Neural cell (in vitro differentiated cells): ENCODE results near the gene RAPGEF4. TPM values are rescaled to one million over a fixed set of nuclear protein-coding genes. Genes with fewer than 3 reads are reported as not detected.

ENCODE experiments used
- H2AFZ ChIP-seq: fragments of 200-600, 300-800 bp; sonication (generic), shearing (Covaris generic); 2 replicates; pipeline ENCODE4 v1.6.0; 2014; ENCODE audit warnings: low read depth, mild to moderate bottlenecking, antibody characterized with exemption, low read length, moderate library complexity
- H3F3A ChIP-seq: fragments of 200-600 bp; shearing (Covaris generic); 2 replicates; pipeline ENCODE4 v1.6.1; 2016; ENCODE audit warnings: mild to moderate bottlenecking, moderate library complexity, mixed read lengths, antibody characterized with exemption, low read length; ENCODE audit not compliant: insufficient read depth, poor library complexity, severe bottlenecking
- H3K27ac ChIP-seq: fragments of 200-600, 300-800 bp; sonication (generic), shearing (Covaris generic); 2 replicates; pipeline ENCODE4 v1.5.1; 2014; ENCODE audit warnings: mild to moderate bottlenecking, low read length, moderate library complexity
- H3K27me3 ChIP-seq: fragments of 300-800, 200-600 bp; sonication (generic), shearing (Covaris generic); 2 replicates; pipeline ENCODE4 v1.6.0; 2014; ENCODE audit warnings: mild to moderate bottlenecking, low read depth, low read length, moderate library complexity; ENCODE audit not compliant: insufficient read depth
- H3K36me3 ChIP-seq: fragments of 300-800, 200-600 bp; sonication (generic), shearing (Covaris generic); 2 replicates; pipeline ENCODE4 v1.5.1; 2014; ENCODE audit warnings: mild to moderate bottlenecking, antibody characterized with exemption, low read length, moderate library complexity; ENCODE audit not compliant: insufficient read depth
- H3K4me2 ChIP-seq: fragments of 300-800, 200-600 bp; sonication (generic), shearing (Covaris generic); 2 replicates; pipeline ENCODE4 v1.6.0; 2014; ENCODE audit warnings: mild to moderate bottlenecking, low read length
- H3K4me3 ChIP-seq: fragments of 300-800, 200-600 bp; sonication (generic), shearing (Covaris generic); 2 replicates; pipeline ENCODE4 v1.5.1; 2014; ENCODE audit warnings: mild to moderate bottlenecking, low read length, moderate library complexity
- H3K79me2 ChIP-seq: fragments of 200-600 bp; shearing (Covaris generic); replicated peaks from 2 replicates; pipeline ENCODE4 v1.6.0; 2014; ENCODE audit warnings: mild to moderate bottlenecking, low read length, moderate library complexity; ENCODE audit not compliant: insufficient read depth
- H3K9ac ChIP-seq: fragments of 300-800, 200-600 bp; sonication (generic), shearing (Covaris generic); 2 replicates; pipeline ENCODE4 v1.6.1; 2016; ENCODE audit warnings: mild to moderate bottlenecking, low read length, mixed read lengths
- H3K9me2 ChIP-seq: fragments of 200-600 bp; shearing (Covaris generic); 2 replicates; pipeline ENCODE4 v1.6.1; 2016; ENCODE audit warnings: mild to moderate bottlenecking, low read length, mixed read lengths; ENCODE audit not compliant: insufficient read depth
- H3K9me3 ChIP-seq: fragments of 200-600, 300-800 bp; sonication (generic), shearing (Covaris generic); 2 replicates; pipeline ENCODE4 v1.6.1; 2016; ENCODE audit warnings: mild to moderate bottlenecking, mixed run types, low read length, moderate library complexity, mixed read lengths
- H4K20me1 ChIP-seq: fragments of 200-600 bp; shearing (Covaris generic); 2 replicates; pipeline ENCODE4 v1.6.1; 2016; ENCODE audit warnings: mild to moderate bottlenecking, mixed run types; ENCODE audit not compliant: insufficient read depth
- EP300 ChIP-seq: fragments of 450-650 bp; conservative IDR thresholded peaks from 2 replicates; pipeline ENCODE4 v1.6.1; 2014; ENCODE audit warnings: antibody characterized with exemption, mild to moderate bottlenecking, moderate library complexity; ENCODE audit not compliant: poor library complexity, severe bottlenecking
- EZH2 ChIP-seq: fragments of 200-600, 300-800 bp; shearing (Covaris generic), sonication (generic); IDR thresholded peaks from 2 replicates; pipeline ENCODE4 v1.6.1; 2014; ENCODE audit warnings: antibody characterized with exemption, low read length, borderline replicate concordance, mild to moderate bottlenecking; ENCODE audit not compliant: insufficient read depth, poor library complexity, severe bottlenecking
- MXI1 ChIP-seq: fragments of 450-650 bp; conservative IDR thresholded peaks from 2 replicates; pipeline ENCODE4 v1.6.1; 2014; ENCODE audit warnings: antibody characterized with exemption, mild to moderate bottlenecking; ENCODE audit not compliant: poor library complexity, severe bottlenecking
- POLR2AphosphoS5 ChIP-seq: IDR thresholded peaks from 2 replicates; pipeline ENCODE4 v1.6.1; 2012
- RAD21 ChIP-seq: fragments of 450-650 bp; conservative IDR thresholded peaks from 2 replicates; pipeline ENCODE4 v1.6.1; 2014; ENCODE audit warnings: antibody characterized with exemption, mild to moderate bottlenecking, moderate library complexity
- SMC3 ChIP-seq: fragments of 450-650 bp; conservative IDR thresholded peaks from 2 replicates; pipeline ENCODE4 v1.6.1; 2014; ENCODE audit warnings: antibody characterized with exemption, mild to moderate bottlenecking, moderate library complexity; ENCODE audit not compliant: poor library complexity
- TAF1 ChIP-seq: IDR thresholded peaks from 2 replicates; pipeline ENCODE4 v1.6.1; 2012; ENCODE audit warnings: low read depth
- polyA plus RNA-seq: library from polyadenylated mRNA; depleted of rRNA; stranded (reverse); fragments of >200 nt; gene quantifications from 2 replicates; pipeline ENCODE4 v1.2.3, GENCODE V29; 2014
- TF ChIP-seq, protein P1 (sequence below): IDR thresholded peaks from 2 replicates; pipeline ENCODE4 v1.6.1; 2012; ENCODE audit warnings: borderline replicate concordance
- TF ChIP-seq, protein P2 (sequence below): fragments of 450-650 bp; IDR thresholded peaks from 2 replicates; pipeline ENCODE4 v1.5.1; 2014; ENCODE audit warnings: antibody characterized with exemption, mild to moderate bottlenecking, moderate library complexity; ENCODE audit not compliant: poor library complexity, severe bottlenecking

Gene RAPGEF4
- polyA plus RNA-seq, 1 donor from 2014 or later, result 10.4 TPM

DNA sequence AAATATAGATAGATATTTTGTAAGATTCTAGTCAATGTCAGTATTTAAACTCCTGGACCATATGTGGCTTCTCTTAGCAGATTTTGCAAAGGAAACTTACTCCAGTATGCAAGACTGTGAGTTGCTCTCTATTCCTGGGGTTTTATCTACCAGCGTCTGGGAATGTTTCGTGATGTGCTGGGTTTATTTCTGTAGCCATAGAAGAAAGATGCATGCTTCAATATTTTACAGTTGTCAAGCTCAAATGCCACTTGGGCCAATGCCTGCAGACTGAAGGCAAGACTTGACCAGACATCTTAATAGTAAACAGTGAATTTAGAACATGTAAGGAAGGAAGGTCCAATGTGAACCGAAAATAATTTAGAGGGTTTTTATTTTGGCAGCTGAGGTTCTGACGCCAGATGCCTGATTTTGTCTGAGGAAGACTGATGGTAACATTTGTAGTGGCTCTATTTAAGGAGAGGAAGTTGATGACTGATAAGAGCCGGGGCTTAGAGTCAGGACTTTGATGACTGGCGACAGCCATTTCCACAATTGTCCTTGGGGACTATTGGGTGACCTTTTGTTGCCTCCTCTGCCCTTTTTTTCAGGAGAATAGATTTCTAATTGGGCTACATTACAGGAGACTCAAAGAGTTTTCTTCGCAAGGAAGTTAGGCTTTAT lies 154.3 kb downstream of the RAPGEF4 start:
- Histone ChIP-seq H2AFZ (no peak overlapping the region), H3K4me2 (no peak overlapping the region), H3K27me3 (no peaks in the 10 kb centered on the region), H3K9me2 (no peaks in the 10 kb centered on the region), H3K9me3 (no peaks in the 10 kb centered on the region), H3K27ac (no peak overlapping the region), H4K20me1 (no peaks in the 10 kb centered on the region), H3K36me3 (no peaks in the 10 kb centered on the region), H3K79me2 (no peaks in the 10 kb centered on the region), H3K9ac (no peak overlapping the region), H3F3A (no peaks in the 10 kb centered on the region), H3K4me3 (no peak overlapping the region)
- TF ChIP-seq EP300 (no peak), SMC3 (no peak), POLR2AphosphoS5 (no peak), RAD21 (no peak), MXI1 (no peak), EZH2 (no peak), TAF1 (no peak)
- TF ChIP-seq, protein P1, sequence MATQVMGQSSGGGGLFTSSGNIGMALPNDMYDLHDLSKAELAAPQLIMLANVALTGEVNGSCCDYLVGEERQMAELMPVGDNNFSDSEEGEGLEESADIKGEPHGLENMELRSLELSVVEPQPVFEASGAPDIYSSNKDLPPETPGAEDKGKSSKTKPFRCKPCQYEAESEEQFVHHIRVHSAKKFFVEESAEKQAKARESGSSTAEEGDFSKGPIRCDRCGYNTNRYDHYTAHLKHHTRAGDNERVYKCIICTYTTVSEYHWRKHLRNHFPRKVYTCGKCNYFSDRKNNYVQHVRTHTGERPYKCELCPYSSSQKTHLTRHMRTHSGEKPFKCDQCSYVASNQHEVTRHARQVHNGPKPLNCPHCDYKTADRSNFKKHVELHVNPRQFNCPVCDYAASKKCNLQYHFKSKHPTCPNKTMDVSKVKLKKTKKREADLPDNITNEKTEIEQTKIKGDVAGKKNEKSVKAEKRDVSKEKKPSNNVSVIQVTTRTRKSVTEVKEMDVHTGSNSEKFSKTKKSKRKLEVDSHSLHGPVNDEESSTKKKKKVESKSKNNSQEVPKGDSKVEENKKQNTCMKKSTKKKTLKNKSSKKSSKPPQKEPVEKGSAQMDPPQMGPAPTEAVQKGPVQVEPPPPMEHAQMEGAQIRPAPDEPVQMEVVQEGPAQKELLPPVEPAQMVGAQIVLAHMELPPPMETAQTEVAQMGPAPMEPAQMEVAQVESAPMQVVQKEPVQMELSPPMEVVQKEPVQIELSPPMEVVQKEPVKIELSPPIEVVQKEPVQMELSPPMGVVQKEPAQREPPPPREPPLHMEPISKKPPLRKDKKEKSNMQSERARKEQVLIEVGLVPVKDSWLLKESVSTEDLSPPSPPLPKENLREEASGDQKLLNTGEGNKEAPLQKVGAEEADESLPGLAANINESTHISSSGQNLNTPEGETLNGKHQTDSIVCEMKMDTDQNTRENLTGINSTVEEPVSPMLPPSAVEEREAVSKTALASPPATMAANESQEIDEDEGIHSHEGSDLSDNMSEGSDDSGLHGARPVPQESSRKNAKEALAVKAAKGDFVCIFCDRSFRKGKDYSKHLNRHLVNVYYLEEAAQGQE, result no peak
- TF ChIP-seq, protein P2, sequence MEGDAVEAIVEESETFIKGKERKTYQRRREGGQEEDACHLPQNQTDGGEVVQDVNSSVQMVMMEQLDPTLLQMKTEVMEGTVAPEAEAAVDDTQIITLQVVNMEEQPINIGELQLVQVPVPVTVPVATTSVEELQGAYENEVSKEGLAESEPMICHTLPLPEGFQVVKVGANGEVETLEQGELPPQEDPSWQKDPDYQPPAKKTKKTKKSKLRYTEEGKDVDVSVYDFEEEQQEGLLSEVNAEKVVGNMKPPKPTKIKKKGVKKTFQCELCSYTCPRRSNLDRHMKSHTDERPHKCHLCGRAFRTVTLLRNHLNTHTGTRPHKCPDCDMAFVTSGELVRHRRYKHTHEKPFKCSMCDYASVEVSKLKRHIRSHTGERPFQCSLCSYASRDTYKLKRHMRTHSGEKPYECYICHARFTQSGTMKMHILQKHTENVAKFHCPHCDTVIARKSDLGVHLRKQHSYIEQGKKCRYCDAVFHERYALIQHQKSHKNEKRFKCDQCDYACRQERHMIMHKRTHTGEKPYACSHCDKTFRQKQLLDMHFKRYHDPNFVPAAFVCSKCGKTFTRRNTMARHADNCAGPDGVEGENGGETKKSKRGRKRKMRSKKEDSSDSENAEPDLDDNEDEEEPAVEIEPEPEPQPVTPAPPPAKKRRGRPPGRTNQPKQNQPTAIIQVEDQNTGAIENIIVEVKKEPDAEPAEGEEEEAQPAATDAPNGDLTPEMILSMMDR, result no peak

DNA sequence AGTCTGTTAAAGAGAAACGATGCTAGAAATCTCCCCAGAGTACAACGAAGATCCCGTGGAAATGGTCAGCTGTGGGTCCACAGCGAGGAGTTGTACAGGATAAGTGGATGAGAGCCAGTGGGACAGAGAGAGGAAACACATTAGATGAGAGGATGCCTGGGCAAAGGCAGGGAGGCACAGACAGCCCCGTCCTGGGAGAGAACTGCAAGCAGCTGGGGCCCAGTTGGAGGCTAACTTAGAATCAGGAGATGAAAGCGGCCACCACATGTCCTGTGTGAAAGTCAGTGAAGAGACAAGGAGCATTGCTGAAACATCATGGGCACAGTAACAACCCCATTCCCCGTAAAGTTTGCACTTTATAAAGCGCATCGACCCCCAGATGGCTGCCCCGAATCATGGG lies 157.5 kb downstream of the RAPGEF4 start:
- no peak overlapping the region for H3K27ac ChIP-seq
- H3K4me3 ChIP-seq, result no peak overlapping the region
- H3K27me3 ChIP-seq, result no peaks in the 10 kb centered on the region
- no peaks in the 10 kb centered on the region for H3K9me2 ChIP-seq
- no peaks in the 10 kb centered on the region for H3F3A ChIP-seq
- TF ChIP-seq, protein P1, result no peak
- TF ChIP-seq TAF1 (no peak), EP300 (no peak), EZH2 (no peak), POLR2AphosphoS5 (no peak), RAD21 (no peak), MXI1 (no peak), SMC3 (no peak)
- TF ChIP-seq, protein P2, result no peak
- H3K4me2 ChIP-seq, result no peak overlapping the region
- no peak overlapping the region for H2AFZ ChIP-seq
- H3K79me2 ChIP-seq, result no peaks in the 10 kb centered on the region
- no peak overlapping the region for H3K9ac ChIP-seq
- H3K36me3 ChIP-seq, result no peaks in the 10 kb centered on the region
- no peaks in the 10 kb centered on the region for H4K20me1 ChIP-seq
- H3K9me3 ChIP-seq, result no peaks in the 10 kb centered on the region
